ENCODE results near the gene ABHD17A. TPM values are rescaled to one million over a fixed set of nuclear protein-coding genes. Genes with fewer than 3 reads are reported as not detected.

The ABHD17A gene
- total RNA-seq, 1 experiment from 2014 or later: 39.5 TPM

DNA sequence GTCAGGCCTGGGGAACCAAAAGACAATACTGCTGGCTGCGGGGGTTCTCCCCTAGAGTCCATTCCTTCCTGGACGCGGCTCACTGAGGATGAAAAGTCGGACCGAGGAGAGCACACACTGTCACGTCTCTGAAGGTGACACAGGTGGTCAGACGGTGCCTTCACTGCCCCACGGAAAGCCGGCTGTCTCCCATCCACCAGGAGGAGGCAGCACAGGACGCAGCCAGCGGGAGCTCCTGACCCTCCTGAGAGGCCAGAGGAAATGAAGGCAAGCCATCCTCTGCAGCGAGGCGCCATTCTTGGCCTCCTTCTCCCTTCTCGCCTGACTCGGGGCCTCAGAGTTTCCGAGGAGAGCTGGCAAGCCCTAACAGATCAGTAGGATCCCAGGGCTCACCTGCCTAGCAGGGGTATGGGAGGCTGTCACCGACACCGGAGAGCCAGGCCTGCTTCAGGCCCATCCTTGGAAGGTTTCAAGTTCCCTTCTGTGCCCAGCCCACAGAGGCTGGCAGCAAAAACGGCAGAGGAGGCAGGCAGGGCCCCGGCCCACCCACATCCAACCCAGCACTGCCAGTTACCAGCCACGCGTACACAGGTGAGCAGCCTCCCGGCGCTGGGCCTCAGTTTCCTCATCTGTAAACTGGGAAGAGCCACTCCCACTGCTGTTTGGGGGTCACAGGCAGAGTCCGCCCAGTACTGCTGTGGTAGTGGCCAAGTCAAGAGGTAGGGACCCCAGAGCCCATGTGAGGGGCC is 41.5 kb downstream of the ABHD17A start:
- H3K4me3 Mint-ChIP-seq (ENCODE audit: unreplicated experiment): no peak overlapping the region
- no TSS peak for BruUV-seq (replicated peaks)

DNA sequence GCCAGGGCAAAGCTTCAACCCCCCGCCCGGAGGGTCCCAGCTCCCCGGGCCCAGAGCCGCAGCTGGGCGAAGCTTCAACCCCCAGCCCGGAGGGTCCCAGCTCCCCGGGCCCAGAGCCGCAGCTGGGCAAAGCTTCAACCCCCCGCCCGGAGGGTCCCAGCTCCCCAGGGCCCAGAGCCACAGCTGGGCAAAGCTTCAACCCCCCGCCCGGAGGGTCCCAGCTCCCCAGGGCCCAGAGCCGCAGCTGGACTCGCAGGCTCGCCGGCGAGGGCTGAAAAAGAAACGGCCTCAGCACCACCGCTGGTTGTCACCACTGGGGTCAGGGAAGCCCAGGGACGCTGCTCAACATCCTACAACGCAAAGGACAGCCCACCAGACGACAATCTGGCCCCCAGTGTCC is 42.2 kb downstream of the ABHD17A start:
- Mint-ChIP-seq H3K27me3 (ENCODE audit: insufficient read depth, unreplicated experiment) (no peaks in the 10 kb centered on the region), H3K4me3 (ENCODE audit: unreplicated experiment) (no peak overlapping the region), H3K27ac (ENCODE audit: low read depth, unreplicated experiment) (no peak overlapping the region), H3K9me3 (ENCODE audit: unreplicated experiment) (no peaks in the 10 kb centered on the region), H3K36me3 (ENCODE audit: insufficient read depth, unreplicated experiment) (peaks cover 19% of the 10 kb centered on the region), H3K4me1 (ENCODE audit: insufficient read depth, unreplicated experiment) (peaks cover 20% of the 10 kb centered on the region)
- intact Hi-C loops (cut with micrococcal nuclease): no loop called here
- POLR2A ChIA-PET: no interaction called here
- TF ChIP-seq CTCF (IDR thresholded peaks at IDR 0.05; ENCODE audit: unreplicated experiment): no peak
- no peak for DNase-seq (ENCODE audit: unreplicated experiment)
- CTCF ChIA-PET: interaction anchor here (0.6 to 1.1 kb wide), 3 partner anchors 10 to 17 kb away, joined by 3 to 6 read pairs (median 4); no protein-coding TSS in a partner anchor
- BruUV-seq (replicated peaks): no TSS peak

More for the DNA sequence above, 41.5 kb downstream of the ABHD17A start:
- intact Hi-C loops (cut with micrococcal nuclease): no loop called here
- peaks cover 20% of the 10 kb centered on the region for H3K4me1 Mint-ChIP-seq (ENCODE audit: insufficient read depth, unreplicated experiment)
- POLR2A ChIA-PET: no interaction called here
- no peak overlapping the region for H3K27ac Mint-ChIP-seq (ENCODE audit: low read depth, unreplicated experiment)
- CTCF ChIA-PET: interaction anchor here (0.6 to 1.1 kb wide), 3 partner anchors 11 to 17 kb away, joined by 3 to 6 read pairs (median 3); no protein-coding TSS in a partner anchor
- peaks cover 19% of the 10 kb centered on the region for H3K36me3 Mint-ChIP-seq (ENCODE audit: insufficient read depth, unreplicated experiment)
- H3K9me3 Mint-ChIP-seq (ENCODE audit: unreplicated experiment): no peaks in the 10 kb centered on the region
- no peak for DNase-seq (ENCODE audit: unreplicated experiment)
- no peak for TF ChIP-seq CTCF (IDR thresholded peaks at IDR 0.05; ENCODE audit: unreplicated experiment)
- no peaks in the 10 kb centered on the region for H3K27me3 Mint-ChIP-seq (ENCODE audit: insufficient read depth, unreplicated experiment)

DNA sequence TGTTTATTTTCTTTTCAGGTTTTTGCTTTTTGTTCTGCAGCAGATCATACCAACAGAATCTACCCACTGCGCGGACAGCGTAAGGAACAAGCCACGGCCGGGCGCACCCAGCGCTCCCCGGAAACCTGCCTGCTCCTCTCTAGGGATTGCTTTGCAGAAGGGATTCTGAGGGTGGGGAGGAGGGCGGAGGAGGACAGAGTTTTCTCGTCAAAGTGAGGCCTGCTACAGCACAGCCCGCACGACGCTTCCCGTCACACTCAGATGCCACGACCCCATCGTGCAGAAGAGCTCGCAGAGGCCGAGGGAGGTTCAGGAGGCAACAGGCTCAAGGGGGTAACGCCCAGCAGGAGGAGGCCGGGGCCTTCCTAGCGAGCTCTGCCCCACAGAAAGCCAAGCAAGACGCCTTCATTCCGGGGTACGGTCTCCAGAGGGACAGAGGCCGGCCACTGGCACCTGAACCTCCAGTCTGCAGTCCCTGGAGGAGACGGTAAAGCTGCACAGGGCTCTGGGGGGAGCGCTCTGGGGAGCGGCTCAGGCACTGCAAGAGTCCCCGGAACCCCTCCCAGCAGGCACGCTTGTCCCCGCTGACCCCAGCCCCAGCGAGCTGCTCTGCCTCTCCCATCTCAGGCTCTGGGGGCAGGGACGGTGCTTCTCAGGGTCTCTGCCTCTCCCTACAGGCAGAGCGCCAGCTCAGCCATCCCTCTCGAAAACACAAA is 43.9 kb downstream of the ABHD17A start:
- no peak for TF ChIP-seq CTCF (IDR thresholded peaks at IDR 0.05; ENCODE audit: unreplicated experiment)
- CTCF ChIA-PET: interaction anchor here (0.5 to 7.3 kb wide), 5 partner anchors 12 to 287 kb away, joined by 3 to 57 read pairs (median 4); no protein-coding TSS in a partner anchor

GRCh38 chr19:1840541-1841115 is 44.7 kb downstream of the ABHD17A start:
- POLR2A ChIA-PET: no interaction called here
- CTCF ChIA-PET: interaction anchor here (1.5 to 7.3 kb wide), 2 partner anchors 13 to 15 kb away, joined by 4 to 57 read pairs; no protein-coding TSS in a partner anchor

More for the DNA sequence above, 43.9 kb downstream of the ABHD17A start:
- POLR2A ChIA-PET: no interaction called here
- Mint-ChIP-seq H3K9me3 (ENCODE audit: unreplicated experiment) (no peaks in the 10 kb centered on the region), H3K27me3 (ENCODE audit: insufficient read depth, unreplicated experiment) (no peaks in the 10 kb centered on the region), H3K36me3 (ENCODE audit: insufficient read depth, unreplicated experiment) (peaks cover 29% of the 10 kb centered on the region), H3K27ac (ENCODE audit: low read depth, unreplicated experiment) (no peak overlapping the region), H3K4me1 (ENCODE audit: insufficient read depth, unreplicated experiment) (peaks cover 14% of the 10 kb centered on the region), H3K4me3 (ENCODE audit: unreplicated experiment) (no peak overlapping the region)
- no peak for DNase-seq (ENCODE audit: unreplicated experiment)
- intact Hi-C loops (cut with micrococcal nuclease): no loop called here
- no TSS peak for BruUV-seq (replicated peaks)

More at GRCh38 chr19:1840541-1841115, 44.7 kb downstream of the ABHD17A start:
- peaks cover 8% of the 10 kb centered on the region for H3K4me1 Mint-ChIP-seq (ENCODE audit: insufficient read depth, unreplicated experiment)
- H3K27ac Mint-ChIP-seq (ENCODE audit: low read depth, unreplicated experiment): no peak overlapping the region
- TF ChIP-seq CTCF (IDR thresholded peaks at IDR 0.05; ENCODE audit: unreplicated experiment): no peak
- no peaks in the 10 kb centered on the region for H3K9me3 Mint-ChIP-seq (ENCODE audit: unreplicated experiment)
- intact Hi-C loops (cut with micrococcal nuclease): no loop called here
- no peaks in the 10 kb centered on the region for H3K27me3 Mint-ChIP-seq (ENCODE audit: insufficient read depth, unreplicated experiment)
- no peak for DNase-seq (ENCODE audit: unreplicated experiment)
- BruUV-seq (replicated peaks): no TSS peak
- peaks cover 25% of the 10 kb centered on the region for H3K36me3 Mint-ChIP-seq (ENCODE audit: insufficient read depth, unreplicated experiment)
- no peak overlapping the region for H3K4me3 Mint-ChIP-seq (ENCODE audit: unreplicated experiment)
